ENCODE measurements around the gene CCT6B. TPM values are rescaled to one million over a fixed set of nuclear protein-coding genes. Genes with fewer than 3 reads are reported as not detected.
"Not testable (repeated sequence)": the region's sequence is repeated elsewhere in the genome, so short reads cannot be mapped to it uniquely, and the experiment has no call there.

Gene CCT6B
- total RNA-seq, 4 donors from 2014 or later = 0.94 to 5.0 (median 0.95) TPM; not detected in 1

DNA sequence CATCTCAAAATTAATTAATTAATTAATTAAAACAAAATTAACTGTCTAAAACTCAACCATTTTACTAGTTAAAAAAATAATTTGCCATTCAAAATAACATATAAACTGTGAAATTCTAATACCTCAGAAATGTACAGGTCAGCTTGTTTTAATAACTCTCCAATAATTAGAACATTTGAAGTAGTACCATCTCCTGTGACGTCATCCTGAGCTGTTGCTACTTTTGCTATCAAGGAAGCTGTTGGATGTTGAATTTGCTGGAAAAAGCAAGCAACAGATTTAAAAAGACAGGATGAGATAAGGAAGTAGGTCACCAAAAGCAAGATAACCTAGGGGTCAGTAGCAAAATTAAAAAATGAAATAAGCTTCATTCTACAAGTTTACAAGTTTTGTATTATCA, 2.8 kb downstream of the CCT6B start:
- H3K27ac ChIP-seq = no peak overlapping the region
- no peak overlapping the region for H3K4me3 ChIP-seq
- peaks cover 0 to 15% (median 5%) of the 10 kb centered on the region in 4 donors for H3K4me1 ChIP-seq
- no peaks in the 10 kb centered on the region for H3K9me3 ChIP-seq
- no peak for DNase-seq
- no peaks in the 10 kb centered on the region for H3K36me3 ChIP-seq
- no peaks in the 10 kb centered on the region for H3K27me3 ChIP-seq
- TF ChIP-seq POLR2A (IDR thresholded peaks at IDR 0.05) = no peak
- TF ChIP-seq, protein P1, sequence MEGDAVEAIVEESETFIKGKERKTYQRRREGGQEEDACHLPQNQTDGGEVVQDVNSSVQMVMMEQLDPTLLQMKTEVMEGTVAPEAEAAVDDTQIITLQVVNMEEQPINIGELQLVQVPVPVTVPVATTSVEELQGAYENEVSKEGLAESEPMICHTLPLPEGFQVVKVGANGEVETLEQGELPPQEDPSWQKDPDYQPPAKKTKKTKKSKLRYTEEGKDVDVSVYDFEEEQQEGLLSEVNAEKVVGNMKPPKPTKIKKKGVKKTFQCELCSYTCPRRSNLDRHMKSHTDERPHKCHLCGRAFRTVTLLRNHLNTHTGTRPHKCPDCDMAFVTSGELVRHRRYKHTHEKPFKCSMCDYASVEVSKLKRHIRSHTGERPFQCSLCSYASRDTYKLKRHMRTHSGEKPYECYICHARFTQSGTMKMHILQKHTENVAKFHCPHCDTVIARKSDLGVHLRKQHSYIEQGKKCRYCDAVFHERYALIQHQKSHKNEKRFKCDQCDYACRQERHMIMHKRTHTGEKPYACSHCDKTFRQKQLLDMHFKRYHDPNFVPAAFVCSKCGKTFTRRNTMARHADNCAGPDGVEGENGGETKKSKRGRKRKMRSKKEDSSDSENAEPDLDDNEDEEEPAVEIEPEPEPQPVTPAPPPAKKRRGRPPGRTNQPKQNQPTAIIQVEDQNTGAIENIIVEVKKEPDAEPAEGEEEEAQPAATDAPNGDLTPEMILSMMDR (IDR thresholded peaks at IDR 0.05) = no peak

DNA sequence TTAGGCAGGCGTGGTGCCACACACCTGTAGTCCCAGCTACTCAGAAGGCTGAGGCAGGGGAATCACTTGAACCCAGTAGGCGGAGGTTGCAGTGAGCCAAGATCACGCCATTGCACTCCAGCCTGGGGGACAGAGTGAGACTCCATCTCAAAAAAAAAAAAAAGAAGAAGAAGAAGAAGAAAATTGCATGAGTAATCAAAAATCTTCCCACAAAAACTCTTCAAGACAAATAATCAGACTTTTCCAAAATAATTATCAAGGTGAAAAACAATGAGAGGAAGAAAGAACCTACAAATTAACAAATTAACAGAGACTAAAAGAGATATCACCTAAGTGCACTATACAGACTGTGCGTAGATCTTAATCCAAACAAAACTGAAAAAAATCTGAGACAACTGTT, 10.5 kb downstream of the CCT6B start:
- DNase-seq, H3K36me3 ChIP-seq, H3K27ac ChIP-seq, H3K4me3 ChIP-seq, H3K27me3 ChIP-seq, H3K9me3 ChIP-seq, H3K4me1 ChIP-seq: not testable (repeated sequence)

DNA sequence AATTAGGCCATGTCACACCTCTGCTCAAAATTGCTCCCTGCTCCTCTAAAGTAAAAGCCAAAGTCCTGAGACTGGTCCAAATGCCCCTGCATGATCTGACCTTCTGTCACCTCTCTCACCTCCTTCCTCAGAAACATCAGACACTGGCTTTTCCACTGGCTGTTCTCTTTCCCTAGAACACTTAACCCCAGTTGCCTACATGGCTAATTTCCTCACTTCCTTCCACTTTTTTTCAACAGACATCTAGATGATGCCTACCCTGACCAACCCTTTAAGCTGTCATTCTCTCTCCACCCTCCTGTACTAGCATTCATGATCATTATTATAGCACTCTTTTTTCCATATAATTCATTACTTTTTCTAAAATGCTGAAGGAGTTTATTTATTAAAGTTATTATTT, 31.0 kb downstream of the CCT6B start:
- H3K9me3 ChIP-seq = no peaks in the 10 kb centered on the region
- no peaks in the 10 kb centered on the region for H3K36me3 ChIP-seq
- DNase-seq = no peak
- no peak overlapping the region for H3K4me3 ChIP-seq
- H3K4me1 ChIP-seq = no peaks in the 10 kb centered on the region
- H3K27ac ChIP-seq = no peak overlapping the region
- TF ChIP-seq, protein P1 (IDR thresholded peaks at IDR 0.05) = no peak
- no peak for TF ChIP-seq POLR2A (IDR thresholded peaks at IDR 0.05)
- no peaks in the 10 kb centered on the region for H3K27me3 ChIP-seq

DNA sequence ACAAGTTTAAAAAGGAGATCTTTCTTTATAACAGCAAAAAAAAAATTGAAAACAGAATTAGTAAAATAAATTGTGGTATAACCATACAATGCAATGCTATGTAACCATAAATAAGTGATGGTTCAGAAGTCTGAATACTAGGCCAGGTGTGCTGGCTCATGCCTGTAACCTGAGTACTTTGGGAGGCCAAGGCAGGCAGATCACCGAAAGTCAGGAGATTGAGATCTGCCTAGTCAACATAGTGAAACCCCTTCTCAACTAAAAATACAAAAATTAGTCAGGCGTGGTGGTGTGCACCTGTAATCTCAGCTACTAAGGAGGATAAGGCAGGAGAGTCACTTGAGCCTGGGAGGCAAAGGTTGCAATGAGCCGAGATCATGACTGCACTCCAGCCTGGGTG, 34.6 kb downstream of the CCT6B start:
- Histone ChIP-seq H3K27me3 (no peaks in the 10 kb centered on the region), H3K4me3 (no peak overlapping the region), H3K36me3 (no peaks in the 10 kb centered on the region), H3K9me3 (no peaks in the 10 kb centered on the region), H3K27ac (no peak overlapping the region), H3K4me1 (no peaks in the 10 kb centered on the region)
- DNase-seq = no peak
- TF ChIP-seq, protein P1 (IDR thresholded peaks at IDR 0.05) = no peak
- TF ChIP-seq POLR2A (IDR thresholded peaks at IDR 0.05) = no peak

DNA sequence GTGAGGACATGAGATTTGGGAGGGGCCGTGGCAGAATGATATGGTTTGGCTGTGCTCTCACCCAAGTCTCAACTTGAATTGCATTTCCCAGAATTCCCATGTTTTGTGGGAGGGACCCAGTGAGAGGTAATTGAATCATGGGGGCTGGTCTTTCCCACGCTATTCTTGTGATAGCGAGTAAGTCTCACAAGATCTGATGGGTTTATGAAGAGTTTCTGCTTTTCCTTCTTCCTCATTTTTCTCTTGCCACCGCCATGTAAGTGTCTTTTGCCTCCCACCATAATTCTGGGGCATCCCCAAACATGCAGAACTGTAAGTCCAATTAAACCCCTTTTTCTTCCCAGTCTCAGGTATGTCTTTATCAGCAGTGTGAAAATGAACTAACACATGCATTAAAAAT, 40.6 kb downstream of the CCT6B start:
- Histone ChIP-seq H3K27ac (no peak overlapping the region), H3K27me3 (no peaks in the 10 kb centered on the region), H3K4me1 (no peaks in the 10 kb centered on the region), H3K9me3 (no peaks in the 10 kb centered on the region), H3K4me3 (no peak overlapping the region), H3K36me3 (no peaks in the 10 kb centered on the region)
- TF ChIP-seq, protein P1 (IDR thresholded peaks at IDR 0.05) = no peak
- TF ChIP-seq POLR2A (IDR thresholded peaks at IDR 0.05) = no peak
- DNase-seq = no peak

DNA sequence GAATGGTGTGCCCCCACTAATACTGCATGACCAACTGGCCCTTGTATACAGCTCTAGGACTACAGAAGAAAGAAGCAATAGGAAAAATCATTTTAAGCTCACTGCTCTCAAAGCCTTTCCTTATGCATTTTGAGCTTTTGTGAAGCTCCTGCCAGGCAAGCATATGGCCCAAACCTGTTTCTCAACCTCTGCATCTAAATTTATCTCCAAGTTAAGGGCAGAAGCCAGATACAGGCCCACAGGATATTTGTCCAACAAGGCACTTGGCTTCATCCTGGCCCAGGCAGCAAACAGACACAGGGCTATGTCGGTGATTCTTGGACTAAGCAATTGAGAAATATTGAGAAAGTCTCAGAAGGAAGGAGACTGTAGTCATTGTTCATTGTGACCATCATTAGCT, 43.9 kb downstream of the CCT6B start:
- Histone ChIP-seq H3K9me3 (no peaks in the 10 kb centered on the region), H3K4me1 (no peaks in the 10 kb centered on the region), H3K27ac (no peak overlapping the region), H3K36me3 (no peaks in the 10 kb centered on the region), H3K27me3 (no peaks in the 10 kb centered on the region), H3K4me3 (no peak overlapping the region)
- DNase-seq = no peak
- TF ChIP-seq, protein P1 (IDR thresholded peaks at IDR 0.05) = no peak
- no peak for TF ChIP-seq POLR2A (IDR thresholded peaks at IDR 0.05)
